Cardiac ventricle fibroblast (primary cell): ENCODE results near the gene DPP7. TPM values are rescaled to one million over a fixed set of nuclear protein-coding genes. Genes with fewer than 3 reads are reported as not detected.

Experiments
- total RNA-seq: library from RNA; depleted of rRNA; stranded (reverse); fragments of >200 nt; gene quantifications from 2 replicates; pipeline ENCODE4 v1.2.3, GENCODE V29; 2015

Gene DPP7
- total RNA-seq, result 97.4 and 113 TPM in 2 replicates

GRCh38 chr9:137114613-137115393 is at the start of gene DPP7:
DPP7 (minus strand) TSS chr9:137114733; CDS start chr9:137114713, 20 bp downstream.

GRCh38 chr9:137138722-137139467 is 24.4 kb upstream of the DPP7 start, which contains the start of gene GRIN1:
GRIN1 (plus strand) TSS chr9:137139154; CDS start chr9:137139487, 333 bp downstream.

GRCh38 chr9:137086531-137087408 is 27.8 kb downstream of the DPP7 start, which contains the start of gene MAN1B1:
MAN1B1 (plus strand) TSS chr9:137086985; CDS start chr9:137087000, 15 bp downstream.

GRCh38 chr9:137077010-137077747 is 37.4 kb downstream of the DPP7 start, which contains the start of gene UAP1L1:
UAP1L1 (plus strand) TSS chr9:137077517; CDS start chr9:137077533, 16 bp downstream.

GRCh38 chr9:137070201-137070905 is 44.2 kb downstream of the DPP7 start, which contains the start of gene SAPCD2:
SAPCD2 (minus strand) TSS chr9:137070557; CDS start chr9:137070460, 97 bp downstream.

Other genes with a start within 250 kb of the DPP7 start
- 418 and 434 TPM in 2 replicates for gene EDF1, start 248.4 kb downstream of the DPP7 start, total RNA-seq
- 3.9 and 5.9 TPM in 2 replicates for gene TRAF2, start 228.2 kb downstream of the DPP7 start, total RNA-seq
- 137 and 146 TPM in 2 replicates for gene FBXW5, start 170.0 kb downstream of the DPP7 start, total RNA-seq
- gene C8G, start 169.5 kb downstream of the DPP7 start, total RNA-seq, result not detected in 2 replicates
- not detected in 2 replicates for gene LCN12, start 162.5 kb downstream of the DPP7 start, total RNA-seq
- 211 and 233 TPM in 2 replicates for gene PTGDS, start 137.2 kb downstream of the DPP7 start, total RNA-seq
- gene LCNL1, start 131.7 kb downstream of the DPP7 start, total RNA-seq, result 0.73 TPM in 1 of 2 replicates, not detected in the other
- 22.2 and 22.3 TPM in 2 replicates for gene PAXX, start 122.3 kb downstream of the DPP7 start, total RNA-seq
- gene CLIC3, start 118.2 kb downstream of the DPP7 start, total RNA-seq, result 0.83 and 3.2 TPM in 2 replicates
- 27.1 and 27.6 TPM in 2 replicates for gene ABCA2, start 86.5 kb downstream of the DPP7 start, total RNA-seq
- not detected in 2 replicates for gene FUT7, start 82.6 kb downstream of the DPP7 start, total RNA-seq
- 58.8 and 86.1 TPM in 2 replicates for gene NPDC1, start 68.6 kb downstream of the DPP7 start, total RNA-seq
- not detected in 2 replicates for gene ENTPD2, start 60.7 kb downstream of the DPP7 start, total RNA-seq
- gene SAPCD2, start 44.2 kb downstream of the DPP7 start, total RNA-seq, result 0.34 and 0.75 TPM in 2 replicates
- 6.0 and 9.9 TPM in 2 replicates for gene UAP1L1, start 37.2 kb downstream of the DPP7 start, total RNA-seq
- 59.6 and 67.2 TPM in 2 replicates for gene MAN1B1, start 27.7 kb downstream of the DPP7 start, total RNA-seq
- gene GRIN1, start 24.4 kb upstream of the DPP7 start, total RNA-seq, result 0.29 TPM in 1 of 2 replicates, not detected in the other
- gene LRRC26, start 55.3 kb upstream of the DPP7 start, total RNA-seq, result not detected in 2 replicates
- not detected in 2 replicates for gene TMEM210, start 57.3 kb upstream of the DPP7 start, total RNA-seq
- 10.9 and 19.1 TPM in 2 replicates for gene ANAPC2, start 73.8 kb upstream of the DPP7 start, total RNA-seq
- 50.5 and 62.2 TPM in 2 replicates for gene SSNA1, start 73.9 kb upstream of the DPP7 start, total RNA-seq
- 9.4 and 14.9 TPM in 2 replicates for gene TPRN, start 86.0 kb upstream of the DPP7 start, total RNA-seq
- gene TMEM203, start 90.9 kb upstream of the DPP7 start, total RNA-seq, result 33.2 and 33.7 TPM in 2 replicates
- 8.0 and 9.5 TPM in 2 replicates for gene NDOR1, start 91.0 kb upstream of the DPP7 start, total RNA-seq
- gene RNF208, start 107.5 kb upstream of the DPP7 start, total RNA-seq, result not detected in 2 replicates
- gene CYSRT1, start 110.4 kb upstream of the DPP7 start, total RNA-seq, result 1.4 TPM in 1 of 2 replicates, not detected in the other
- gene RNF224, start 112.8 kb upstream of the DPP7 start, total RNA-seq, result not detected in 2 replicates
- gene SLC34A3, start 116.2 kb upstream of the DPP7 start, total RNA-seq, result not detected in 2 replicates
- gene TUBB4B, start 126.6 kb upstream of the DPP7 start, total RNA-seq, result 118 and 122 TPM in 2 replicates
- not detected in 2 replicates for gene STPG3, start 136.6 kb upstream of the DPP7 start, total RNA-seq
- 33.9 and 37.6 TPM in 2 replicates for gene NELFB, start 140.6 kb upstream of the DPP7 start, total RNA-seq
- 4.0 and 5.3 TPM in 2 replicates for gene TOR4A, start 163.0 kb upstream of the DPP7 start, total RNA-seq
- 0.29 and 1.7 TPM in 2 replicates for gene NRARP, start 187.5 kb upstream of the DPP7 start, total RNA-seq